Upper lobe of left lung (tissue), 6 donors: ENCODE measurements around the gene S100Z. TPM values are rescaled to one million over a fixed set of nuclear protein-coding genes. Genes with fewer than 3 reads are reported as not detected.
A peak's percentile ranks its signal among the peaks of the same experiment; 100 is the strongest.
"Not testable (repeated sequence)": the region's sequence is repeated elsewhere in the genome, so short reads cannot be mapped to it uniquely, and the experiment has no call there.

ENCODE experiments used
- ATAC-seq, 2 donors: fragments of 200-7000 bp; cut with Tn5 transposase; one replicate each; pipeline ENCODE4 v1.9.1; 2022; ENCODE audit warnings: mild to moderate bottlenecking in 2 of 2, moderate library complexity in 2 of 2; ENCODE audit not compliant: low FRiP score in 2 of 2
- DNase-seq, 2 donors: peaks; one replicate each; pipeline ENCODE4 v3.0.0-alpha.2; 2019 to 2020
- H3K27ac ChIP-seq, 4 donors: fragments of 200-600 bp; sonication (generic); one replicate each; pipeline ENCODE4 v1.5.1; 2016 to 2019
- H3K27me3 ChIP-seq, 4 donors: fragments of 200-600 bp; sonication (generic); one replicate each; pipeline ENCODE4 v1.5.1; 2017 to 2019
- H3K36me3 ChIP-seq, 4 donors: fragments of 200-600 bp; sonication (generic); one replicate each; pipeline ENCODE4 v1.5.1; 2016 to 2019
- H3K4me1 ChIP-seq, 4 donors: fragments of 200-600 bp; sonication (generic); one replicate each; pipeline ENCODE4 v1.5.1; 2018 to 2019
- H3K4me3 ChIP-seq, 4 donors: fragments of 200-600 bp; sonication (generic); one replicate each; pipeline ENCODE4 v1.5.1; 2017 to 2019; ENCODE audit warnings: mild to moderate bottlenecking in 2 of 4, moderate library complexity in 1 of 4
- H3K9me3 ChIP-seq, 4 donors: fragments of 200-600 bp; sonication (generic); one replicate each; pipeline ENCODE4 v1.5.1; 2018 to 2019
- CTCF ChIP-seq, 6 experiments: fragments of 450-650 bp in 4 of 6; fragments of 200-600 bp in 2 of 6; sonication (generic) in 2 of 6; IDR thresholded peaks; one replicate each; pipeline ENCODE4 v1.5.1; 2016 to 2019; ENCODE audit warnings: antibody characterized with exemption in 6 of 6
- EP300 ChIP-seq, 4 donors: sonication (generic); formaldehyde crosslinking; IDR thresholded peaks; one replicate each; pipeline ENCODE4 v1.5.1; 2017; ENCODE audit warnings: antibody characterized with exemption in 4 of 4, control low read depth in 2 of 4
- POLR2A ChIP-seq, 4 donors: fragments of 450-650 bp; IDR thresholded peaks; one replicate each; pipeline ENCODE4 v1.5.1; 2016 to 2017; ENCODE audit warnings: antibody characterized with exemption in 4 of 4, mild to moderate bottlenecking in 2 of 4
- POLR2AphosphoS5 ChIP-seq, 2 donors: sonication (generic); formaldehyde crosslinking; IDR thresholded peaks; one replicate each; pipeline ENCODE4 v1.5.1; 2017; ENCODE audit warnings: antibody characterized with exemption in 2 of 2
- WGBS, 2 donors: methylation state at CpG; one replicate each; pipeline ENCODE4 v1.1.5; 2017 to 2018; 5-methylcytosine and 5-hydroxymethylcytosine counted together
- total RNA-seq, 6 donors: library from RNA; depleted of rRNA in 4 of 6; stranded (reverse); fragments of >200 nt in 4 of 6; gene quantifications; one replicate each; pipeline versions ENCODE4 v1.1.0 to v1.2.1, GENCODE V29; 2016 to 2021
- donor health status: DM: no; HTN: no; CAD: no; lungs with moderate emphysema.
- donor health status: DM: no; HTN: yes; CAD: no; lungs with severe emphysema.

S100Z gene
- total RNA-seq, 6 donors from 2014 or later = 0.37 to 2.1 (median 0.82) TPM; not detected in 2

DNA sequence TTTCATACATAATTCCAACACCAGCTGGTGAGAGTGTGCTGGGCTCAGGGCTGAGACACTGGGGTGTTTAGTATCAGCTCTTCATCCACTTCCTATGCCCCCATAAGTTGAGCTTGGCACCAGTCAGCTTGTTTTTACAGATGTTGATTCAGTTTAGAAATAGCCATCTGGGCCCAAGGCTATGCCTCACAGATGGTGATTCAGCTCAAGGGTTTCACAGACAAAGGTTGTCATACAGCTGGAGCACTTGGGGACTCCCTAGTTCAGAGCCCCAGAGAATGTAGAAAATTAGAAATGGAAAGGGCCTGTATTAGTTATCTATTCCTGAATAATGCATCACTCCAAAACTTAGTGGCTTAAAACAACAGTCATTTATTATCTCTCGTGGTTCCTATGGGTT is 92.8 kb downstream of the S100Z start:
- Histone ChIP-seq H3K4me1 (no peaks in the 10 kb centered on the region), H3K36me3 (no peaks in the 10 kb centered on the region), H3K4me3 (no peak overlapping the region), H3K27me3 (no peaks in the 10 kb centered on the region), H3K9me3 (no peaks in the 10 kb centered on the region), H3K27ac (no peak overlapping the region)
- ATAC-seq (peak in 1 of 2 donors; percentile 16), DNase-seq (no peak)
- TF ChIP-seq EP300 (IDR thresholded peaks at IDR 0.05) = no peak
- TF ChIP-seq CTCF (IDR thresholded peaks at IDR 0.05) = no peak
- TF ChIP-seq POLR2A (IDR thresholded peaks at IDR 0.05) = no peak
- no peak for TF ChIP-seq POLR2AphosphoS5 (IDR thresholded peaks at IDR 0.05)
- WGBS, 2 donors = 94 to 100% methylated on average over 1 of the region's 1 CpG

GRCh38 chr5:76943006-76943405 is 93.2 kb downstream of the S100Z start:
- Histone ChIP-seq H3K27me3 (no peaks in the 10 kb centered on the region), H3K9me3 (no peaks in the 10 kb centered on the region), H3K27ac (no peak overlapping the region), H3K36me3 (no peaks in the 10 kb centered on the region), H3K4me1 (no peaks in the 10 kb centered on the region), H3K4me3 (no peak overlapping the region)
- TF ChIP-seq POLR2A (IDR thresholded peaks at IDR 0.05) = no peak
- no peak for TF ChIP-seq POLR2AphosphoS5 (IDR thresholded peaks at IDR 0.05)
- TF ChIP-seq EP300 (IDR thresholded peaks at IDR 0.05) = no peak
- no peak for TF ChIP-seq CTCF (IDR thresholded peaks at IDR 0.05)
- 89 to 96% methylated on average over 3 of the region's 3 CpGs for WGBS, 2 donors
- ATAC-seq (no peak), DNase-seq (no peak)

GRCh38 chr5:76944638-76945037 is 94.8 kb downstream of the S100Z start:
- TF ChIP-seq POLR2AphosphoS5 (IDR thresholded peaks at IDR 0.05) = no peak
- no peak for TF ChIP-seq EP300 (IDR thresholded peaks at IDR 0.05)
- TF ChIP-seq CTCF (IDR thresholded peaks at IDR 0.05) = no peak
- no peak for TF ChIP-seq POLR2A (IDR thresholded peaks at IDR 0.05)
- H3K36me3 ChIP-seq = no peaks in the 10 kb centered on the region
- H3K4me3 ChIP-seq = no peak overlapping the region
- DNase-seq (no peak), ATAC-seq (no peak)
- H3K4me1 ChIP-seq = no peaks in the 10 kb centered on the region
- H3K27me3 ChIP-seq = no peaks in the 10 kb centered on the region
- no peaks in the 10 kb centered on the region for H3K9me3 ChIP-seq
- 65 to 68% methylated on average over 5 of the region's 5 CpGs for WGBS, 2 donors
- no peak overlapping the region for H3K27ac ChIP-seq

DNA sequence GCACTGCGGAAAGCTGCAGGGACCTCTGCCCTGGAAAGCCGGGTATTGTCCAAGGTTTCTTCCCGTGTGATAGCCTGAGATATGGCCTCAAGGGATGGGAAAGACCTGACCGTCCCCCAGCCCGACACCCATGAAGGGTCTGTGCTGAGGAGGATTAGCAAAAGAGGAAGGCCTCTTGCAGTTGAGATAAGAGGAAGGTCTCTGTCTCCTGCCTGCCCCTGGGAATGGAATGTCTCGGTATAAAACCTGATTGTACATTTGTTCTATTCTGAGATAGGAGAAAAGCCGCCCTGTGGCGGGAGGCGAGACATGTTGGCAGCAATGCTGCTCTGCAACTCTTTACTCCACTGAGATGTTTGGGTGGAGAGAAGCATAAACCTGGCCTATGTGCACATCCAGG is 95.4 kb downstream of the S100Z start:
- DNase-seq, H3K36me3 ChIP-seq, ATAC-seq, H3K4me1 ChIP-seq, H3K27me3 ChIP-seq, H3K4me3 ChIP-seq, H3K27ac ChIP-seq, H3K9me3 ChIP-seq: not testable (repeated sequence)
- 58 to 71% methylated on average over 7 to 9 of the region's 9 CpGs for WGBS, 2 donors

DNA sequence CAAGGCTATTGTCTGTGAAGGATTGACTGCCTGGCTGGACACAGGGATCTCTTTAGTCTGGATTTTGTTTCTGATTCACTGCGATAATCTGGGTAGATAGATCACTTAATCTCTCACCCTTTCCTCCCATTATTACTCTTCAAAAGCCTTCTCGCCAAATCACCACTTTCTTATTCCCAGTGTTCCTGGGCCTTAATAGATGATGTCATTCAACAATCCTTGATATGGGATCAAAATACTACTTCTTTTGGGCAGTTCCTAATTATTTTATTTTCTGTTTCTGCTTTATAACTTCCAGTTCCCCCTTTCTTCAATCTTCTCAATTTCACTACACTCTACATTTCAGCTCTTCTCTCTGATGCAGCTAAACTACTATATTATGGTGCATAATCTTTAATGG is 96.3 kb downstream of the S100Z start:
- ATAC-seq (no peak), DNase-seq (no peak)
- Histone ChIP-seq H3K4me3 (no peak overlapping the region), H3K27ac (no peak overlapping the region), H3K36me3 (no peaks in the 10 kb centered on the region), H3K4me1 (no peaks in the 10 kb centered on the region), H3K27me3 (no peaks in the 10 kb centered on the region), H3K9me3 (no peaks in the 10 kb centered on the region)
- 83 to 87% methylated on average over 2 of the region's 2 CpGs for WGBS, 2 donors
- TF ChIP-seq POLR2AphosphoS5 (IDR thresholded peaks at IDR 0.05) (no peak), POLR2A (IDR thresholded peaks at IDR 0.05) (no peak), CTCF (IDR thresholded peaks at IDR 0.05) (no peak), EP300 (IDR thresholded peaks at IDR 0.05) (no peak)
